ENCODE data around the gene SLC25A12. TPM values are rescaled to one million over a fixed set of nuclear protein-coding genes. Genes with fewer than 3 reads are reported as not detected.

SLC25A12 gene
- polyA plus RNA-seq, 1 donor = 34.6 TPM

- DNase-seq = no peak
Observed at GRCh38 chr2:171893196-171893823, 734 bp downstream of the SLC25A12 start.

- no peak for DNase-seq
Observed at GRCh38 chr2:171889808-171890207, 4.2 kb downstream of the SLC25A12 start.

GRCh38 chr2:171889333-171889732 lies 4.7 kb downstream of the SLC25A12 start:
- no peak for DNase-seq

- no peak for DNase-seq
Observed at GRCh38 chr2:171883275-171883893, 10.7 kb downstream of the SLC25A12 start.

- DNase-seq = no peak
Observed at GRCh38 chr2:171882089-171882769, 11.8 kb downstream of the SLC25A12 start.

- no peak for DNase-seq
Observed at GRCh38 chr2:171880774-171881173, 13.3 kb downstream of the SLC25A12 start.

- DNase-seq = no peak
Observed at GRCh38 chr2:171879865-171880264, 14.2 kb downstream of the SLC25A12 start.

- no peak for DNase-seq
Observed at GRCh38 chr2:171878481-171878993, 15.5 kb downstream of the SLC25A12 start.

GRCh38 chr2:171874963-171875362 lies 19.1 kb downstream of the SLC25A12 start:
- no peak for DNase-seq

- DNase-seq = no peak
Observed at GRCh38 chr2:171874517-171874916, 19.5 kb downstream of the SLC25A12 start.

- no peak for DNase-seq
Observed at GRCh38 chr2:171864357-171864985, 29.6 kb downstream of the SLC25A12 start.

- no peak for DNase-seq
Observed at GRCh38 chr2:171862501-171862900, 31.5 kb downstream of the SLC25A12 start.

- DNase-seq = no peak
Observed at GRCh38 chr2:171858397-171858958, 35.6 kb downstream of the SLC25A12 start.

- DNase-seq = no peak
Observed at GRCh38 chr2:171855401-171855800, 38.6 kb downstream of the SLC25A12 start.

- DNase-seq = no peak
Observed at GRCh38 chr2:171852366-171852888, 41.6 kb downstream of the SLC25A12 start.

GRCh38 chr2:171847627-171848026 lies 46.4 kb downstream of the SLC25A12 start:
- no peak for DNase-seq

GRCh38 chr2:171846894-171847293 lies 47.1 kb downstream of the SLC25A12 start:
- no peak for DNase-seq

GRCh38 chr2:171841996-171842395 lies 52.0 kb downstream of the SLC25A12 start:
- no peak for DNase-seq

- no peak for DNase-seq
Observed at GRCh38 chr2:171837736-171838135, 56.3 kb downstream of the SLC25A12 start.

- DNase-seq = no peak
Observed at GRCh38 chr2:171836146-171836910, 57.7 kb downstream of the SLC25A12 start.

GRCh38 chr2:171835386-171835785 lies 58.7 kb downstream of the SLC25A12 start:
- DNase-seq = no peak

Data from left kidney (tissue), 2 donors.